HG02678 (cell line): ENCODE data around the gene GSKIP.
A peak's percentile ranks its signal among the peaks of the same experiment; 100 is the strongest.

Source experiments
- ATAC-seq: cut with Tn5 transposase; IDR thresholded peaks from one replicate; pipeline ENCODE4 v1.9.1; 2021; ENCODE audit warnings: mild to moderate bottlenecking, moderate library complexity; ENCODE audit not compliant: unreplicated experiment

The GSKIP gene

DNA sequence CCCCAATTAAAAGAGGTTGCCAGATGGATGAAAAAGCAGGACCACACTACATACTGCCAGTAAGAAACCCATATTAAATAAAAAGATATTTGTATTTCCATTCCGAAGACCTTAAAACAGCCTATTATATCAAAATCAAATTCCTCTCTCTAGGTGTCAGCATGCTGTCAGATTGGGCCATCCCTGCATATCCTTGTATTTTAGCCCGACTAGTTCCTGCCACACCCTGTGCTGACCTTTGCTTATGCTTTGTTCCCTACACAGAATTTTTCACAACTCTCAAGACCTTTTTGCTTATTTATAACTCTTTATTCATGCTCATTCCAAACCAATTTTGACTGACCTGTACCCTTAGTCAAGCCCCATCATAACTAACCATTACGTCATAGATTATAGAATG is 12.8 kb downstream of the GSKIP start:
- ATAC-seq = no peak

DNA sequence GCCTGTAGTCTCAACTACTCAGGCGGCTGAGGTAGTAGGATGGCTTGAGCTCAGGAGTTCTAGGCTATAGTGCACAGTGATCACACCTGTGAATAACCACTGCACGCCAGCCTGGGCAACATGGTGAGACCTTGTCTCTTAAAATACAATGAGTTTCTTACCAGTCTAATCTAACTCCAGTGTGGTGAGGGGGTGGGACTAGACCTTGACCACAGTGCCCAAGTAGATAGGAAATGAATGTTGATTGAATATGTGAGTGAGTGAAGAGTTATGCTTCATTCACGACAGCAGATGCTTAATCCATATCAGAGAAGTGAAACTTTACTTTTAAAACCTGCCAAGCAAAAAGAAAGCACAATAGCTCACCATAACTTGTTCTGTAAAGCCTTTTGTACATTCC is 17.4 kb downstream of the GSKIP start:
- peak; percentile 85 for ATAC-seq

DNA sequence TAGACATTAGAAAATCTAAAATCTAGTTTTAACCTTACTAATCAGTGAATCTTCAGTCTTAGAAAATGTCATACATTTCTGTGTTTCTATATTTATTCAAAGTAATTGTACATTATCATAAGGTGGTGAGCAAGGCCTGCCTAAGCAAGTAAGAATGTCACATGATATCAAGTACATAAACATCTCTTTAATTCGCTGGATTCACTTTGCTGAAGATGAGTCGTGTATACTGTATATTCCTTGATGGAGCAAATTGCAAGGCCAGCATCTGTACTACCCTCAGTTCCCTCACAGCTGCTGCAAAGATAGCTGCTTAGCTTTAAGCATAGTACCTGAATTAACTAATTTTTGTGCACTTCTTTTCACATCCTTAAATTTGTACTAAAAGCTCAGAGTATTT is 20.1 kb downstream of the GSKIP start:
- ATAC-seq = no peak

DNA sequence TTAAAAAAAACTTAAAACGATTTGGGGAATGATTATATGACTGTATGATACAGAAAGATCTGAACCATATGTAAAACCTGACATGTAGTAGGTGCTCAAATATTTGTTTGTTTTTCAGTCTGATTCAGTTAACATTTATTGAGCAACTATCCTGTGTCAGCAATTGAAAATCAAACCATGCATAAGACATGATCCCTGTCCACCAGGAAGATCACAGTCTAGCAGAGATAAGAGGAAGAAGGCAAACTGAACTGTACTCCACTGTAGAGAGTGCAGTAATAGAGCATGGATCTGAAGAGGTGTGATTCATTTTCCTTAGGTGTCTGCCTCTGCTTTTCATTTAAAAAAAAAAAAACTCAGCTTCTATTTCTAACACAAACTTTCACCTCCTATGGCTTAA is 20.7 kb downstream of the GSKIP start:
- no peak for ATAC-seq

DNA sequence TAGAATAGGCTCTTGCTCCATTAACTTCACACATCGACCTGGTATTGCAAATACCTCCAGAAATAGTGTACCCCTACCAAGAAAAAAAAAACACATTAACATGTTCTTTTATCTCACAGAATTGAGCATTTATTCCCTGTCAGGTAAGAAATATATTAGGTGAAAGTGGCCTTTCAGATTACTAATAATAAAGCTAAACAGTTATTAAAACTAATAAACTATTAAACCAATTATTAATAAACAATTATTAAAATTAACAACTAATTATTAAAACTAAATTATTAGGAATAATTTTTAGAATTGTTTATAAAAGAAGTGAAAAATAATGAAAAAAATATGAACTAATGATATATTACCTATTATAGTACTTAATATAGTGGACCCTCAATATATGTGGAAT is 21.4 kb downstream of the GSKIP start:
- ATAC-seq = no peak

DNA sequence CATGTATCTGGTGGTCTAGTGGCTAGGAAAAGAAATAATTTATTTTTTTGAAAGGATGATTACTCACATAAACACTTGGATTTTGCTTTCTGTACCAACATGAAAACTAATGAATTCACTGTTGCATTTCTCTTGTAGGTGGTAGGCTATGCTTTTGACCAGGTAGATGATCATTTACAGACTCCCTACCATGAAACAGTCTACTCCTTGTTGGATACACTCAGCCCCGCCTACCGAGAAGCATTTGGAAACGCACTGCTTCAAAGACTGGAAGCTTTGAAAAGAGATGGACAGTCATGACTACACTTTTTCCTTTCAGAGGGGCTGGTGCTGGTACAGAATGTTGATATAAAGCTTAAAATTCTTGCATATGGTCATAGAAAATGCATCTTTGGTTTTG is 22.1 kb downstream of the GSKIP start:
- no peak for ATAC-seq

DNA sequence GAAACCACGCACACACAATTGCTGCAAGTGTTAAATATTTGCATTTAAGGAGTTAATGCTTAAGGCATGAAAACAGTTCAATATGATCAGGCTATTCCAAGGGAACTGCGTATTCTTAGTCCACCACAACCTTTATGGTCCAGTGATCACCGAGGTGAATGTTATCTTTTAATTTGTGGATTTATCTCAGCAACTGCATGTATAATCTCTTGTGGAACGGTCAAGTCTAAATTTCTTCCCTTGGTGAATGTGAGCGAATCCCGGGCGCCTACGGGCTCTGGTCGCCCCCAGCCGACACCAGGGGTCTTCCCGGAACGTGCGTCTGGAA is 27.6 kb downstream of the GSKIP start:
- ATAC-seq = no peak

DNA sequence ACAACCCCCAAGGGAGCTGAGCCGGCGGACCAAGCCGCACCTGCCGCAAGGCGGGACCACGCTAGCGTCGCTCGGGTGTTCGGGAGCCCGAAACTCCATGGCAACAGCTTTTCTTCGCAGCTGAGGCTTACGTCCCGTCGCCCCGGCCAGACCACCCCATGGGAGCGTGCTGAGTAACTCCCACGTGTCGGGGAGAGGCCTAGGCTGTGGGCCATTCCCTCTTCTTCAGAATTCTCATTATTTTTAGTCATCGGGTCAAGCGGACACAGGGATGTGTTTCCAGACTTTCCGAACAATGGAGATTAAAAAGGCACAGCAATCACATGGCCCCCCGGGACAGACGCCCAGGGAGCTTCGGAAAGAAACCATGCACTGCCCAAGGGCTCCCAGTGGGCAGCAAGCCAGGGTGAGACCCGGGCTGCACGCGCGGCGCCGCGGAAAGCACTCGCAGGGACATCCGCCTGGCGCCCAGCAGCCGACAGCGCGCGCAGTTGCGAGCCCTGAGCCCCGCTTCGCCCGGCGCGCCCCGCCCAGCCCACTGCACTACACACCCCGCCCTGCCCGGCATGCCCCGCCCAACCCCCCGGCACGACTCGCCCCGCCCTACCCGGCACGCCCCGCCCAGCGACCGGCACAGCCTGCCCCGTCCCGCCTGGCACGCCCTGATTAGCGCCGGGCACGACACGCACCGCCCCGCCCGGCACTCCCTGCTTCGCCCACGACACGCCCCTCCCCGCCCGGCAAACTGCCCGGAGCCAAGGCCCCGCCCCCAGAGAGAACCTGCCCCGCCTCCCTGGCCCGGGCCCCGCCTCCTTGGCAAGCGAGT is 28.2 kb downstream of the GSKIP start:
- peak; percentile 86 for ATAC-seq

DNA sequence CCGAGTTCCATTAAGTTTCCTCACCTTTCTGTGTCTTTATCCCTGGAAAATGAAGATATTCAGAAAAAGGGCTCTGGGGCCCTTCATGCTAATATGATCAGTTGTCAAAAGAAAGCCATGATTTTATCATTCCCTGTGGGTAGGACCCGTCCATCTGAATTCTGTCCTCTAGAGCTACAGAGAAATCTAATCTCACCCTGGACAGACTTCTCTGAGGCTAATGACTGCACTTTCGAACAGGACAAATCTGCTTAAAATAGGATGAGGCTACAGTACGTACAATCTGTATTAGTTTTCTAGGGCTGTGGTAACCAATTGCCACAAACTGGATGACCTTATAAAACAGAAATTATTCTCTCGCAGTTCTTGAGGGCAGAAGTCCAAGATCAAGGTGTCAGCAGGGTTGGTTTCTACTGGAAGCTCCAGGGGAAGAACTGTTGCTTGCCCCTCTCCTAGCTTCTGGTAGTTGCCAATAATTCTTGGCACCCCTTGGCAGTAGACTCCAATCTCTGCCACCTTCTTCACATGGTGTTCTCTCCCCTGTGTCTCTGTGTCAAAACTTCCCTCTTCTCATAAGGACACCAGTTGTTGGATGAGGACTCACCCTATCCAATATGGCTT is 29.9 kb downstream of the GSKIP start:
- no peak for ATAC-seq

DNA sequence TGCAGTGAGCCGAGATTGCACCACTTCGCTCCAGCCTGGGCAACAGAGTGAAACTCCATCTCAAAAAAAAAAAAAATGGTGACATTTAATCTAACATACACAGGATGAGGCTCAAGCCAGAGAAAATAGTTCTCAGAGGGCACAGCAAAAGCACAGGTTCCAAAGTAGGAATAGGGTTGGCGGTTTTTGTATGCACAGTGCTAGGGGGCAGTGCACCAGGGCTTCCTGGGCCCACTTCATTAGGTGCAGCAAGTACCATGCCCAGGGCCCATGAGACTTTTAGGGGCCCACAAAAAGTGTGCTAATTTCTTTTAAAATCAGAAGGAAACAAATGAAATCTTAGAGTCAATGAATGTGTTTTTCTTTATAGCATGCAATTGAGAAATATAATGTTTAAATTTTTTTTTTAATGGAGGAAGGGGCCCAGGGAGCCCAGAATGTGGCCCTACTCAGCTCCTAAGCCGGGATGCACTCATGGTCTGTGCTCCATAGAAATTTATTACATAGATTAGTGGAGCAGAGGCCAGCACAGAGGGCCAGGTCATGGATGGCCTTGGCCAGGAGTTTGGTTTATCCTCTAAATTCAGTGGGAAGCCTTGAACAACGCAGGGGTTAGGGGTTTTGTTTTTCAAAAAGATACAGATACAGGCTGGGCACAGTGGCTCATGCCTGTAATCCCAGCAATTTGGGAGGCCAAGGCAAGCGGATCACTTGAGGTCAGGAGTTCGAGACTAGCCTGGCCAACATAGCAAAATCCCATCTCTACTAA is 30.9 kb downstream of the GSKIP start:
- ATAC-seq = no peak

DNA sequence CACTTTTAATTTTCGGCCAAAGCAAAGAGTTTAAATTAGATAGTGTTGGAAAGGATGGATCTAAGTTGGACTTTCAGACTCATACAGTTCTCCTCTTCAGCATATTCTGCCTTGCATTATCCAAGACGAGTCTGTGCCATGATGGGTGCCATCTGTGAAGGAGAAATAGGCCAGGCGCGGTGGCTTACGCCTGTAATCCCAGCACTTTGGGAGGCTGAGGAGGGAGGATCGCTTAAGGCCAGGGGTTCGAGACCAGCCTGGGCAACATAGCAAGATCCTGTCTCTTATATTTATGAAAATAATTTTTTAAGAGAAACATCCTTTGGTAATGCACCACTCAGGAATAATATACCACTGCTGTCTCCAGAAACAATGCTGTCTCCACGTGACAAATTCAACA is 35.1 kb downstream of the GSKIP start:
- ATAC-seq = no peak

DNA sequence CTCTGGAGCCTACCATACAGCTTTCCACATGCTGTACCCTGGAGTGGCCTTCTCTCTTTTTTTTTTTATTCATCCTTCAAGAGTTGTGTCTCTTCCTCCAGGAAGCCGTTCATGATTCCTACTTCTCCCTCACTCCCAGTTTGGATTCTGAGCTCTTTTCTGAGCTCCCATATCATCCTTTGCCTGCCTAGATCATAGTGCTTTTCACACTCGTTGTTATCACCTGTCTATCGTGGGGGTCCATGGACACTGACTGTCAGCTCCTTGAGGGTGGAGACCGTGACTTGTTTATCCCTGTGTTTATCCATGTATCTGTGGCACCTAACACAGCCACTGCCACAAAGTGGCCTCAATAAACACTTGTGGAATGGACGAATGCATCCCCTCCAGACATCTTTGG is 35.6 kb downstream of the GSKIP start:
- ATAC-seq = no peak

DNA sequence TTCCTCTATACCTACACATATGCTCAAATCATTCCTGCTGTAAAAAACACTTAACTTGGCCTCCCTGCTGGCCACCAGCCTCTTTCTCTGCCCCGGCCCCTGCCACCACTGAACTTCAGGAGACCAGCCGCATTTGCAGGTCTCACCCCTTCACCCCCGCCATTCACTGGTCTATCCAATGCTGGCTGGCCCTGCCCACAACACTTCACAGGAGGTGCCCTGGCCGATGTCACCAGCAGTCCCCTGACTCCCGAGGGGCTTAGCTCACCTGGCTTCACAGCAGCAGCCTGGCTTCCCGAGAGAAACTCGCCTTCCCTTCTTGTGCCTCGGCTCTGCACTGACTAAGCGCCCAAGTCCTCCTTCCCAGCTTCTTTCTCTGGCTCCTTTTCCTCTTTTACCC is 36.1 kb downstream of the GSKIP start:
- no peak for ATAC-seq

DNA sequence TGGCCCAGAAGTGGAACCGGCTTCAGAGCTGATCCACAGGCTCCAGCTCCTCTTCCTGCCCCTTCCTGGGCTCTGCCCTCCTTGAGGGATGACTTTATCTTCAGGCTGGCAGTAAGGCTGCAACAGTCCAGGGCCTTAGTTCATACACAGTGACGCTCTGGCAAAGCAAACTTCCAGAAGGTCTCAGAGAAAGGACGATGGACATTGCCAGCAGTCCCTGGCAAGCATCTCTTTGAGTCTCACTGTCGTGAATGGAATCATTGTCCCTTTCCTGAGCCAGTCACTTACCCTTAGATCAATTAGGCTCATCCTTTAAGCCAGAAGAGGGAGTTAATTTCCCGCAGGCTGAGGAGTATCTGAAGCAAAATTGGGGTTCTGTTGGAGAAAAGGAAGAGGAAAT is 37.2 kb downstream of the GSKIP start:
- ATAC-seq = no peak

DNA sequence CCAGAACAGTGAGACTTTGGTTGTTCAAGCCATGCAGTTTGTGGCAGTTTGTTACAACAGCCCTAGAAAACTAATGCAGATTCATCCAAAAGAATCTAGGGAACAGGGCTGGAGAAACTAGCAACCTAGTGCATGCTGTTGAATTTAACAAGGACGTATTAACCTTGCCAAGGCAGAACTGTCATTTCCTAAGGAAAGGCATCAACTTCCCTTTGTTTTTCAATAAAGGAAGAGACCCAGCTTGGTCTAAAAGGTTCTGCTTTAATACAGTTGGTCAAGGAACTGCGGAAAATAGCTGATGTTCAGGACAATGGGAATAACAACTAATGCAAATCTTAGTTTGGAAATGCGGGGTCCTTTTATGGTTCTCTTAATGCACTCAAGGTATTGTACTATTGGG is 40.1 kb downstream of the GSKIP start:
- ATAC-seq = no peak

DNA sequence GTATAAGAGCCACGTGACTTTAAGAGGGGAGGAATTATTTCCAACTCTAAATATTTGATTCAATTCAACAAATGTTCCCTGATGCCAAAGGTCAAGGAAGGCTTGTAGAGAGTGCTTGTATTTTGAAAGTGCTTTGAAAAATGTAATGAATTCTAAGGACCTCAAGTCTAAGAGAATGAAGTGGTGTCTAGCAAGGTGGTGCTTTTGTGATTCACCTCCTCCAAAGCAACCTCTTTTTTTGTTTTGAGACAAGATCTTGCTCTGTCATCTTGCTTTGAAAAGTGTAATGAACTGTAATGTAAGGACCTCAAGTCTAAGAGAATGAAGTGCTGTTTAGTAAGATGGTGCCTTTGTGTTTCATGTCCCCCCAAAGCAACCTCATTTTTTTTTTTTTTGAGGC is 42.4 kb downstream of the GSKIP start:
- no peak for ATAC-seq

DNA sequence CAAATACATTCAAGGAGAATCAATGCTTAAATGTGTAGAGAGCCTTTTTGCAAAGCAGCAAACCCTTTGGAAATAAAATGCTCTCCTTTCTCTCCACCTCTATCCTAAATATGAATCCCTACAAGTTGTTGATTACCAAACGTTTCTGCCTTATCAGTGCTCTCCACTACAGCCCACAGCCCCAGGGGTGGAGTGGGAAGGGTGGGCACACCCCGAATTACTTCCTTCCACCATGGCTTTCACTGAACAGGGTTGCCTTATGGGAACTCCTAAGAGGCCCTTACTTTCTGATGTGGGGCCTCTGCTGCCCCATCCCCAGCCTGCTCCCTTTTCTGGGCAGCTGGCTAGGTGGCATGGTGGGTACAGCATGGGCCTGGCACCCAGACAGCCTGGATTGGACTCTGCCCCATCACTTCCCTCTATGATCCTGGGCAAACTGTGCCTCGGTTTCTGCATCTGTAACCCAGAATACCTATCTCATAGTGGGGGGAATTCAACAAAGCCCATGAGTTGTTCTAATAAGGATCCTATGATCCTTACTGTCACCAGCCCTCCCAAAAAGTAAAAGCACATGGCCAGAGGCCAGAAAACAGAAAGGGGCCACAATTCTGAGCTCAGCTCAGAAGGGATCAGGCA is 44.7 kb downstream of the GSKIP start:
- no peak for ATAC-seq

DNA sequence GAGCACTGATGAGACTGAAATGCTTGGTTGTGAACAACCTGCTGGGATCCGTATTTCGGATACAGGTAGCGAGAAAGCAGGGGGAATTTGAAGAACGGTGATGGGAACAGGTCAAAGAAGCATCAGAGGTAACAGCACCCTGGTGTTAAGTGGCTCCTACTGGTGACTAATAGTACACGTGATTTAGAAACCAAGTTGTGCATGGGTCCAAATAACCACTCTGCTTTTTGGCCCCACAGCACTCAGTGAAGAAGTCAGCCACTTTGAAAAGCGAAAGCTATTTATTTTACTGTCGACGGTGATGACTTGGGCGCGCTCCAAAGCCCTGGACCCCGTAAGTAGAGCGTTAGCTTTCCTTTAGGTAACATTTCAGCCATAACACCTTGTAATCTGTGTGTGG is 45.3 kb downstream of the GSKIP start:
- ATAC-seq = no peak

DNA sequence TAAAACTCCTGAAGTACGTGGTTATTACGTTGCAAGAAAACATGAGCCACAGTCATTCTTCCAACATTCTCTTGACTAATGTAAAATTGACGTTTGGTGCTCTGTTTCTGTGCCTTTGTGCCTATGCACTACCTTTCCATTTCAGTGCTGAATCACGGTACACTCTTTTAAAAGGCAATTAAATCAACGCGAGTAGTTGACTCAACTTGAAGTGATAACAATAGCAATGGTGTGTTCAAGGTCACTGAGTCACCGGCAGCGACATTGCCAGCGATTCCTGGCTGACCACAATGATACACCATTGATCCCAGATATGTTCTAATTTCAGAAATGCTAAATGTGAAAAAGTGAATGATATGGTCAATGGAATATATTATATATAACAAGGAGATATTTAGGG is 46.4 kb downstream of the GSKIP start:
- no peak for ATAC-seq

DNA sequence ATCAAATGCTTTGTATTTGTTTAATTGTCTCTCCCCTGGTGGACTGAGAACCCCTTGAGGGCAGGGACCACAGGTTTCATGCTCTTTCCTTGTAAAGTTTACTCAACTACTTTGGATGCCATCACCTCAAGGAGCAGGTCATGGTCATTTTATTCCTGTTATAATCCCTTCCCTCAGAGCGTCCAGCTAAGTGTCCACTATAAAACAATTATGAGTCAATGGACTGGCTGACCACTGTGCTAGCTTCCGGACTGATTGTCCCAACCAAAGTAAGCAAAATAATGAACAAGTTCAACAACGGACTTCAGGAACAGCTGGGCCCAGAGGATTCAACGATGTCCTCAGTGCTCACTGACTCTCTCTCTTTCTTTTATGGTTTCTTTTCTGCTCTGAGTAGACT is 46.8 kb downstream of the GSKIP start:
- ATAC-seq = no peak

DNA sequence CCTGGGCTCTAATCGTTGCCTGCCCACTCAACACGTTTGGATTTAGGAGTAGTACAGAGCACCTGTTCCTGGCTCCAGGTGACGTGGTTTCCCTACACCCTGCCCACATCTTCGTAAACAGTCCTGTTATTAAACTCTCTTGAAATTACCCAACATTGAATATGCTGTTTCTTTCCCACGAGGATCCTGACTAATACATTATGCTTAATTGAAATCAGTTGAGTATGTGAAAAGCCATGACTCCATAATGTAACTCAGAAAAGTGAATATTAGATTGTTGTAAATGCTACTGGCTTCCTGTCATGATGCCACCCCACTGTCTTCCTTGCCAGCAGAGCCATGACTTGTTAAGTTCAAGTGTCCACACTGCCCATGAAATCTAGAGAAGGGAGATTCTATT is 50.2 kb downstream of the GSKIP start:
- no peak for ATAC-seq

DNA sequence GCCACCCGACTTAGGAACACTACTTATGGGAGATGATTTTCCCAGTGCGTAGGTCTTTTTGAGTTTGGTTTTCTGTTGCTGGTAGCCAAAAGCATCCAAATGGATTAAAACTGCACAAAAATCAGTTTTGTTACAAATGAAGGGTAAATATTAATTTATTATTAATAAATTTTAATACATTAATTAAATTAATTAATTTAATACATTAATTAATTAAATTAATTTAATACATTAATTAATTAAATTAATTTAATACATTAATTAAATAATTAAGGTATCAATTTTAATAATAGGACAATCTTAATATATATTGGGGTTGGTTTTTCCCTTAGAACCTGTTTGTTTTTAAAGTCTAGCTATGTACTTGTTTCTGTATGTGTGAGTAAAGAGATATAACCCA is 52.2 kb downstream of the GSKIP start:
- ATAC-seq = no peak
